ENCODE data around the gene BBS5.

GRCh38 chr2:169493360-169493759 is 14.1 kb downstream of the BBS5 start:
- TF ChIP-seq CTCF (IDR thresholded peaks at IDR 0.05) (no peak), POLR2AphosphoS5 (IDR thresholded peaks at IDR 0.05) (no peak), POLR2A (IDR thresholded peaks at IDR 0.05) (no peak)
